Measurements from ENCODE around the gene ABI3BP.
"Not testable (repeated sequence)": the region's sequence is repeated elsewhere in the genome, so short reads cannot be mapped to it uniquely, and the experiment has no call there.

Gene ABI3BP

GRCh38 chr3:100981164-100981911, 11.9 kb downstream of the ABI3BP start:
- no peak for DNase-seq (ENCODE audit: low spot score)

DNA sequence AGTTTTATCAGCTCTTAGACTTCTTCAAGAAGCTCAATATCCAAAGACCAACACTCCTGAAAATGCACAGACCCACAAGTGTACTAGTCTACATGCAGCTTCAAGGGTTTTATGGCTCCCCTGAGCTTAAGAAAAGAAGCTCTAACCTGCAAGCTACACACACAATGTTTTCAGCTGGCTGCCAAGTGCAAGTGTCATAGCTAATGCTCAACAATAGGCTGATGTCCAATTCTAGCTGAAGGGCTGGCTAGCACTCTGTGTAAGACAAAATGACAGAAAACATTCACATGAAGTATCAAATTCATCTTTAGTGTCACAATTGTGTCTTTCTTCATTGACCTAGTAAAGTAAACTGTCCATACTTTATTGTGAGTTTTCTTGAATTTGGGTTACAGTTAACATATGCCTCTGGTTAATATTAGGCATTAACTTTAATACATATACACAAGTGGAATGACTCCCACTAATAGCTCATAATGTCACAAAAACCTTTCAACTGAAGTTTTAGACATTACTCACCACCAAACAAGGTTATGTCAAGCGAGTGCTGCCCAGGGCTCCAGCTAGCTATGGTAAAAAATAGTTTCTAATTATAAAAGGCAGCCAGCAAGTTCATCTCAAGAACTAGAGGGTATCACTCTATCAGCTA, 15.1 kb downstream of the ABI3BP start:
- DNase-seq (ENCODE audit: low spot score), result no peak

DNA sequence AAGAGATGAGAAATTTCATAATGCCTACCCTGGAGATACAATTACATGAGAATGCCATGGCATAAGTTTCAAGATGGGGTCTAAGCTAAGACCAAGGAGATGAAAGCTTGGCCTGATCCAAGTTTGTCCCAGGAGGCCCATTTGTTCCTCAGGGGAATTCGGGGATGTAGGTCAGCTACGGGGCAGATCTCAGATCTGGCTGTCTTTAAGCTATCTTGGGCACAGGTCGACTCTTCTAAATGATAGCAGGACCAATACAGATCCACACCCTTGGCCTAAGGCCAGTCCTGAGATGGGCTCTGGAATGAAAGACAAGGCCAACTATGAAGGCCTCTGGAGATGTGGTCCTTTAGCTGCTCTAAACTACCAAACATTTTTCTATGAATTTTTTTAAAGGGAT, 16.6 kb downstream of the ABI3BP start:
- DNase-seq (ENCODE audit: low spot score), result no peak

- DNase-seq (ENCODE audit: low spot score), result no peak
Observed at GRCh38 chr3:100975714-100976113, 17.5 kb downstream of the ABI3BP start.

DNA sequence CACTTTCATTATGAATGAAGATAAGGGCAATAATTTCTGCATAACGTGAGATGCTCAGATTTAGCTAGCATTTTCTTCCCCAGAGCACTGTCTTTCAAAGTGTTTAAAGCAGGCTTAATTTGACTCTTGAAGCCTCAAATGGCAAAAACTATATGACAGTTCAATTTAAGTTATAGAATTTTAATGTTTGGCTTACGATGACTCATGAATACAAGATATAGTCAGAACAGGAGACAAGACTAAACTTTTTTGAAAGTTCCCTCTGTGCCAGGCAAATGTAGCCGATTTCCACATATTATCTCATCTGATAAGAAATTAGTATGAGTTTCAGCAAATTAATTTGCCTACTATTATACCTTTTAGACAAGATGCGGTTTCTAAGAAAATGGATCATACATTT, 19.6 kb downstream of the ABI3BP start:
- no peak for DNase-seq (ENCODE audit: low spot score)

DNA sequence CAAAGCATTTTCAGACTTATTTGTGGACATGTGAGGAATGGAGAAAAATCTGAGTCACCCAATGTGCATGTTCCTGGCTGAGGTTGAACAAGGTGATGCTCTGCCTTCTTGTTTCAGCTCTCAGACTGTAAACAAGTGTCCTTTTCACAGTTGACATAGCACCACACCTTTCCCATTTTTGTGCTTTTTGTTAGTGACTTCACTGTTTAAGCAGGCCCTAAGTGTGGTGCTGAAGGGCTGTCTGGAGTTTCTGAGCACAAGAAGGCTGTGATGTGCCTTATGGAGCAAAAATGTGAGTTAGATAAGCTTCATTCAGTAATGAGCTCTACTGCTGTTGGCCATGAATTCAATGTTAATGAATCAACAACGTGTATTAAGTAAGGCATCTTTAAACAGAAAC, 20.4 kb downstream of the ABI3BP start:
- no peak for DNase-seq (ENCODE audit: low spot score)

- DNase-seq (ENCODE audit: low spot score), result no peak
Observed at GRCh38 chr3:100972301-100972844, 20.8 kb downstream of the ABI3BP start.

DNA sequence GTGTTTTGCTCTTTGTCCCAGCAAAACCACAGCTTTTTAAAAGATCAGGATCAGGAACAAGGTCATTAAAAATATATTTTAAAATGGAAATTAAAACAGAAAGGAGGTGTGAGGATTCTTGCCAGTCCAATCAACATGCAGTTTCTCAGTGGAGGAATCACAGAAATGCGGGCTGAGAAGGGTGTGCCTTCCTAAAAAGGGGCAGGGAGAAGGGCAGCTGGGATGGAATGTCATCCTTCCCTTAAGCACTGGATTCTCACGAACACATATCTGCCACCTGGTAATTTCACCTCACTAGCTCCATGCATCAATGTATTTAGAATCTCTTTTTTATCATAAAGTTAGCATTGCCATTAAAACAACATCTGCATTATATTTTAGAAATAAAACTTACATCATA, 21.4 kb downstream of the ABI3BP start:
- no peak for DNase-seq (ENCODE audit: low spot score)

GRCh38 chr3:100970477-100970990, 22.7 kb downstream of the ABI3BP start:
- no peak for DNase-seq (ENCODE audit: low spot score)

- DNase-seq (ENCODE audit: low spot score), result no peak
Observed at GRCh38 chr3:100968932-100969906, 24.0 kb downstream of the ABI3BP start.

- no peak for DNase-seq (ENCODE audit: low spot score)
Observed at GRCh38 chr3:100966807-100967206, 26.4 kb downstream of the ABI3BP start.

DNA sequence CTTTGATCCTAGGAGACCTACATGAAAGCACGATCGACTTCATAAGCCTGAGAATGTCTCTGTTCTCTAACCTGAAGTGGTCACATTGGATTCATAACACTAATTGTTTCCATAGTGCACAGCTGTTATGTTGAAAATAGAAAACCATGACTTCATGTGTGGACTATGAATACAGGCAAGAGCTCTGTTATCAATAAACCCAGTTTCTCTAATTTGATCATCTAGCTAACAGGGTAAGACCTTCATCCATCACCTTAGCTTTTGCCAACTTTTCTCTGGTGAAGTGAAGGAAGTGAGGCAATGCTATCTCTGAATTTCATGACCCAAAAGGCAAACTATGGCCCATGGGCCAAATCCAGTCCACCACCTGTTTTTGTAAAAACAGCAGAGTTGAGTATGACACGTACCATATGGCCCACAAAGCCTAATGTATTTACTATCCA, 27.2 kb downstream of the ABI3BP start:
- no peak for DNase-seq (ENCODE audit: low spot score)

GRCh38 chr3:100963041-100963440, 30.2 kb downstream of the ABI3BP start:
- DNase-seq (ENCODE audit: low spot score), result no peak

DNA sequence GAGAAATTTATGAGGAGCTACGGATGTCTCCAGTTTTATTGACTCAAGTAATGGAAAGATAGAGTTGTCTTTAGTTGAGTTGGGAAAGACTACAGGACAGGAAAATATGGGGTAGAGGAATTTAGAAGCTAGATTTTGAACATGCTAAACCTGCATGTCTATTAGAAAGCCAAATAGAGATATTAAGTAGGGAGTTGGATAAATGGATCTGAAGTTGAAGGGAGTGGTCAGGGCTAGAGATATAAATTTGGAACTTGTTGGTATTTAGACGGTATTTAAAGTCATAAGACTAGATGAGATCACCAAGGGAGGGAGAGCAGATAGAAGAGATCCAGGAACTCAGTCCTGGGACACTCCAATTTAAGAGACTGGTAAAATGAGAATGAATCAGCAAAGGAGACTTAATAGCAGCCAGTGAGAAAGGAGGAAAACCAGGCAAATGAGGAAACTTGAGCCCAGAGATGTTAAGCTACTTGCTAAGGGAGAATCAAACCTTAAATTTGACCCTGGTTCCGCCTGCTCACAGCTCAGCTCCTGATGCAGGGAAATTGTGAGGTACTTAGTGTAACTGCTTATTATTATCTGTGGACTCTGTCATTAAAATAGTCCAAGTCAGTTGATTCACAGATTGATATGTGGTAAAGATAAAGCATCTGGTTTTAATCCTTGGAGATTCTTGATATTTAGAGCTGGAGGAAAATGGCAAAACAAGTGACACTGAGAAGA, 35.8 kb downstream of the ABI3BP start:
- DNase-seq (ENCODE audit: low spot score), result no peak

GRCh38 chr3:100956276-100956675, 36.9 kb downstream of the ABI3BP start:
- DNase-seq (ENCODE audit: low spot score), result no peak

DNA sequence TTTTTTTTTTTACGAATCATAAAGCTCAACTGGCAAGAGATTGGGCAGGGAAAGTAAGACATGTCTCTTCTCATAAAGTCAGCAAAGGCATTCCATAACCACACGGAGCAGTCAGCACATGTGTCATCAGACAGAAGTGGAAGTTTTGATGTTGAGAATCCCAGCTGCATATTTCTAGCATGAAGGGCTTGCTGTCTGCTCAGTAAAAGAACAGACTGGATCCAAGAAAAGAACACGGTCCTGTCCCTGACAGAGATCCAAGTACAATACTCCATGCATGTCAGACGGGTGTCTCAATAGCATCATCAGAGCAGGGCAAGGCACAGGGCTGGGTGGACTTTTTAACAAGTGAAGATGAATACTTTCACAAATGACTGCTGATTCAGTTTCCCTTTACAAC, 38.2 kb downstream of the ABI3BP start:
- DNase-seq (ENCODE audit: low spot score), result no peak

DNA sequence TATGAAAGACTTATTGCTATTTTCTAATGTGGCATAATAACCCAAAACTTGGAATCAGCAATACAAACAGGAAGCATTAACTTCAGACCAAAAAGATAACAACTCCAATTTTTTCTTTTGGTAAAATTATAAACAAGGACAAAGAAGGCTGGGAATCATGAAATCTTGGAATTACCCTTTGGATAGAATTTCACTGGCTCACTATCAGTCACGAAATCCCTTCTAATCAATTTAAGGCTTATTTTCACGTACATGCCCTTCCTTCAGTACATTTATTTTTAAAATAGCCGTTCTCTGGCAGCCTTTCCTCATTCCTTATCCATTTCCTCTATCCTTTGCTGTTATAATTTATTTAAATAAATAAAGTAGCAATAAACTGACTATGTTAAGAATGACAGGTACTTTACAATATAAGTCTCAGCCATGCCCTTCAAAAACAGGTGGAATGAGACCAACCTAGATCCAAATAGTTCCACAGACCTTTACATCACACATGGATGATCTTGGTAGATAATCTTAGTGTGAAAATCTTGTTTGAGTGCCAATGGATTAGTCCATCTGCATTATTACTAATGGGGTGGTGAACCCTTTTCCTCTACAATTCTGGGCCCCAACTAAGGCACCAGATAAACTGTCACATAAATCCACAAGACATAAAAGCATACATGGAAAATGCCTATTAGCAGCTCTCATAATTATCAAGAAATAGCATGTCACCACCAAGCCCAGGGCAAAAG, 38.9 kb downstream of the ABI3BP start:
- no peak for DNase-seq (ENCODE audit: low spot score)

- DNase-seq (ENCODE audit: low spot score), result no peak
Observed at GRCh38 chr3:100953103-100953502, 40.1 kb downstream of the ABI3BP start.

- no peak for DNase-seq (ENCODE audit: low spot score)
Observed at GRCh38 chr3:100947119-100947518, 46.1 kb downstream of the ABI3BP start.

DNA sequence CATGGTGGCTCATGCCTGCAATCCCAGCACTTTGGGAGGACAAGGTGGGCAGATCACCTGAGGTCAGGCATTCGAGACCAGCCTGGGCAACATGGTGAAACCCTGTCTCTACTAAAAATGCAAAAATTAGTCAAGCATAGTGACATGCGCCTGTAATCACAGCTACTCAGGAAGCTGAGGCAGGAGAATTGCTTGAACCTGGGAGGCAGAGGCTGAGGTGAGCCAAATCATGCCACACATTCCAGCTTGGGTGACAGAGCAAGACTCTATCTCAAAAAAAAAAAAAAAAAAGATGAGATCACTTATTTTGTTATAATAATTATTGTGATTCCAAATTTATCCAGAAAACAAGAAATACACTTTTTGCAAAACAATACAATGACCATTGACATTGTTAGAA, 47.1 kb downstream of the ABI3BP start:
- not testable (repeated sequence) for DNase-seq (ENCODE audit: low spot score)

GRCh38 chr3:100941451-100941850, 51.8 kb downstream of the ABI3BP start:
- no peak for DNase-seq (ENCODE audit: low spot score)
